Measurements from ENCODE around the gene RAB24.

DNA sequence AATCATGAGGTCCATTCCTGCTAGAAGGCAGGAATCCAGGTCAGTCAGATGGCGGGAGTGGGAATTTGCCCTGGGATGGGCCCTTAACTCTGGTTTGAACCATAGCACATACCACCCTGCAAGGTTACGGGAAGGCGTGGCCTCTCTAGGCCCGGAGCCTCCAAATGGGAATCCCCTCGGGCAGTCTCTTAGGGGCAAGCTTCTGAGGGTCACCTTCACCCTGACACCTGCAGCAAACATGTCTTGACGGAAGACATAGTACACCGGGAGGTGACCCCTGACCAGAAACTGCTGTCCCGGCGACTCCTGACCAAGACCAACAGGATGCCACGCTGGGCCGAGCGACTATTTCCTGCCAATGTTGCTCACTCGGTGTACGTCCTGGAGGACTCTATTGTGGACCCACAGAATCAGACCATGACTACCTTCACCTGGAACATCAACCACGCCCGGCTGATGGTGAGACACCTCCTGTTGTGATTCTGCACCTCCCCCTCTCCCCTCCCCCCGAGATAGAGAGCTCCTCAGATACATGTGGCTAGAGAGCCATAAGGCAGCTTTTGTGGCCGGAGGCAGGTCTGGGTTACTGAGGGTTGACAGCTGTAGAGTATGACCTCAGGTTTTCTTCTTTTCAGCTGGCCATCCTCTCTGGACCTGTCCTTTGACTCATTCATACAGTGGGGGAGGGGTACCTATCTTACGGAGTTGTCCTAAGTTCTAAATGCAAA, 1.0 kb upstream of the RAB24 start:
- TF ChIP-seq POLR2A (IDR thresholded peaks at IDR 0.05; ENCODE audit: low read length): no peak
- TF ChIP-seq GATA1 (IDR thresholded peaks at IDR 0.05; ENCODE audit: low read depth, low read length): no peak

All from erythroblast (primary cell).